GM12875 (cell line): ENCODE measurements around the gene NSG2.

ENCODE experiments used
- H3K4me3 ChIP-seq: one replicate; pipeline ENCODE4 v1.5.1; 2011; ENCODE audit warnings: low read depth, low read length, control low read depth
- TF ChIP-seq, protein P1 (sequence below): IDR thresholded peaks from 2 replicates; pipeline ENCODE4 v1.5.1; 2011; ENCODE audit warnings: low read depth, mild to moderate bottlenecking, control low read depth, inconsistent platforms, low read length, moderate library complexity, borderline replicate concordance; ENCODE audit not compliant: insufficient read depth

Gene NSG2

DNA sequence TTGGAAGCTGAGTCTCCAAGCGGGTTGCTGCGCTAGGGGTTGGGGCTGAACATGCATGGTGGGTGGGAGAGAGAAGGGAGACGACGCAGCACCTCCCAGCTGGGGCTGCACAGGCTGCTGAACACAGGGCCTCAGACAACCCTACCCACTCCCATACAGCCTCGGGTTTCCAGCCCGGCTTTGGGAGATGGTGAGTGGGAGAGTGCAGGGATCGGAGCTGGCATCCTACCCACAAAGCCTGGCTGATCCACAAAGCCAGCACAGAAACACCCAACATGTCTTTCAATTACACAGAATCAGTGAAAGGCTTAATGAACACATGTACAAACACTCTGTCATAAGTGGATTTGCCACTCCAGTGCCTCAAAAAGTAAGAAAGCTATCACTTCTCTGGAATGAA, 64.8 kb downstream of the NSG2 start:
- H3K4me3 ChIP-seq = no peak overlapping the region
- TF ChIP-seq, protein P1, sequence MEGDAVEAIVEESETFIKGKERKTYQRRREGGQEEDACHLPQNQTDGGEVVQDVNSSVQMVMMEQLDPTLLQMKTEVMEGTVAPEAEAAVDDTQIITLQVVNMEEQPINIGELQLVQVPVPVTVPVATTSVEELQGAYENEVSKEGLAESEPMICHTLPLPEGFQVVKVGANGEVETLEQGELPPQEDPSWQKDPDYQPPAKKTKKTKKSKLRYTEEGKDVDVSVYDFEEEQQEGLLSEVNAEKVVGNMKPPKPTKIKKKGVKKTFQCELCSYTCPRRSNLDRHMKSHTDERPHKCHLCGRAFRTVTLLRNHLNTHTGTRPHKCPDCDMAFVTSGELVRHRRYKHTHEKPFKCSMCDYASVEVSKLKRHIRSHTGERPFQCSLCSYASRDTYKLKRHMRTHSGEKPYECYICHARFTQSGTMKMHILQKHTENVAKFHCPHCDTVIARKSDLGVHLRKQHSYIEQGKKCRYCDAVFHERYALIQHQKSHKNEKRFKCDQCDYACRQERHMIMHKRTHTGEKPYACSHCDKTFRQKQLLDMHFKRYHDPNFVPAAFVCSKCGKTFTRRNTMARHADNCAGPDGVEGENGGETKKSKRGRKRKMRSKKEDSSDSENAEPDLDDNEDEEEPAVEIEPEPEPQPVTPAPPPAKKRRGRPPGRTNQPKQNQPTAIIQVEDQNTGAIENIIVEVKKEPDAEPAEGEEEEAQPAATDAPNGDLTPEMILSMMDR = no peak

DNA sequence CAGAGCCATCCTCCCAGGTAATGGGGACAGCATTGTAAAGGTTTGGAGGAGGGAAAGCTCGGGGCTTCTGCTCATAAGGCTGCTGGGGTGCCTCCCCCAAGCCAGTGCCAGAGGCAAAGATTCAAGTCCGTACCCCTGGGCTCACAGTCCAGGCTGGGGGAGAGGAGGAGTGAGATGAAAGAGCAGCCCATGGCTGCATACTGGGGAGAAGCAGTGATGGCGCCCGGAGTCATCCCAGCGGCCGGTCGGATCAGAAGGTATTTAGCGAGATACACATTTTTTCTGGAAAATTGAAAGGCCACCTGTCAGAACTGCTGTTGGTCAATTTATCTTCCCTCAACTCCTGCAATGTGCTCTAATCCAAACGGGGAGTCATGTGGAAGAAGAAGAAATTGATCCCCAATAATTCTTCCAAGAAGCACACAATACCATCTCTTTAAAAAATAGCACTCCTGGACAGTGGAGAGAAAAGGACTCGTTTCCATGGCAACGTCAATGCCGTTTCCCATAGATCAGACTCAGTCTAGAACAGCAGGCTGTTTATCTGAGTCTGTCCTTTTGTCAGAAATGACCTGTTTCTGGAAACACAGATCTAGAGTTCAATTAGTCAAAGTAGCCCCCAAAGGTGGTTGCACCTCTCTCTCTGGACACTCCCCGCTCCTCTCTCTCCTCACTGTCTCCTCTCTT, 65.9 kb downstream of the NSG2 start:
- H3K4me3 ChIP-seq = no peak overlapping the region
- TF ChIP-seq, protein P1 = no peak

DNA sequence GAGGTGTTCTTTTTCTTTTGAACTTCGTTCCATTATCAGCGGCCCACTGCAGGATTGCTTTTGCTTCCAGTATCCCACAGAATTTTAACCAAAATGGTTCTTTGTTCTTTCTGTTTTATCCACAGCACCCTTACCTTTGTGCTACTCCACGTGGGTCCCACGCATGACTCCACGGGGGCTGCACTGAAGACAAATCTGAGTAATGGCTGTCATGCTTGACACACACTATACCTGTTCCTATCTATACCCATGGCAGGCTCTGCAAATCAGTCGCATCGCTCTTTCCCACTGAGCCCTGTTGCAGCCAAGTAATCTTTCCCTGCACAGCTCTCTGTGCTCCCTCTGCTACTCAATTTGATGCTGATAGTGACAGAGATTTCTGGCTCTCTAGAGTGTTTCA, 69.7 kb downstream of the NSG2 start:
- TF ChIP-seq, protein P1 = no peak
- H3K4me3 ChIP-seq = no peak overlapping the region

DNA sequence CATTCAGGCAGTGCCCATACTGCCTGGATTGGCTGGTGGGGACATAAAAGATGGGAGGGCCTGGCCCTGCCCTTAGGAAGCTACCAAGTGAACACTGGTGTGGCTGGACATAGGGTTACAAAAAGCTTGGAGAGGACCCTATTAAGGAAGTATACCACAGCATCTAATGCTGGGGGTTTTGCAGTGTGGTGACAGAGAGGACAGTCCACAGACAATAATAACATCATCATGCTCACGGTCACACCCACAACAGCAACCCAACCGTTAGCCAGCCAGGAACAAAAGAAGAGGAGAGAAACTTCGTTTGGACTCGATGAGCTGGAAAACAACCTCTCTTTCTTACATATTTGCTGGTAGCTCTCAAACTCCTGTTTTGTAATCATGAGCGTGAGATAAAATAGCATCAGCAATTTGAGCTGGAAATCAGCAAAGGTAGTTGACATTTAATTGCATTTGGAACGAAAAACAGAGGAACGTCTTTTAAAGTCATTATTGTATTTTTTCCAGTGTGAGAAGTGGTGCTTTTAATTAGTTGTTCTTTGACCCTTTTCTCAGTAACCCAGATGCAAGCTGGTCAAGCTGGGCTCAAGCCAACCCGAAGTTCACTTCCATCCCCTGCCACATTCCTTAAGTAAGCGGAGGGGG, 73.4 kb downstream of the NSG2 start:
- H3K4me3 ChIP-seq = no peak overlapping the region
- TF ChIP-seq, protein P1 = no peak

DNA sequence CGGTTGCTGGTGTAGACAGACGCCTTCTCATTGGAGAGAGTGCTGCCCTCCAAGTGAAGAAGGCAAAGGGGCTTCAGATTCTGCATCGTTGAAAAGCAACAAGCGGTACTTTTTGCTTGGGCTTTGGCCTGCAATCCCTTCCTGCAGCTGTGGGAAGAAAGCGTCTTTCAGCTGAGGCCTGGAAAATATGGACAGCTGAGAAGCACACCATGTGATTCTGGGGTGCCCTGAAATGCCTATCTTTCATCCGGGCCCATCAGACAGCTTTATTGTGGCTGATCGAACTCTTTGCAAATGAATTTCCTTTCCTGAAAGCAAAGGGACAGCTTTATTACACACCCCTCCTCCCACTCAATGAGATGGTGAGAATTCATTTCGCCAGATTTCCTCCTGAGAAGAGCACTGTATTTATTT, 74.0 kb downstream of the NSG2 start:
- no peak overlapping the region for H3K4me3 ChIP-seq
- TF ChIP-seq, protein P1 = no peak

DNA sequence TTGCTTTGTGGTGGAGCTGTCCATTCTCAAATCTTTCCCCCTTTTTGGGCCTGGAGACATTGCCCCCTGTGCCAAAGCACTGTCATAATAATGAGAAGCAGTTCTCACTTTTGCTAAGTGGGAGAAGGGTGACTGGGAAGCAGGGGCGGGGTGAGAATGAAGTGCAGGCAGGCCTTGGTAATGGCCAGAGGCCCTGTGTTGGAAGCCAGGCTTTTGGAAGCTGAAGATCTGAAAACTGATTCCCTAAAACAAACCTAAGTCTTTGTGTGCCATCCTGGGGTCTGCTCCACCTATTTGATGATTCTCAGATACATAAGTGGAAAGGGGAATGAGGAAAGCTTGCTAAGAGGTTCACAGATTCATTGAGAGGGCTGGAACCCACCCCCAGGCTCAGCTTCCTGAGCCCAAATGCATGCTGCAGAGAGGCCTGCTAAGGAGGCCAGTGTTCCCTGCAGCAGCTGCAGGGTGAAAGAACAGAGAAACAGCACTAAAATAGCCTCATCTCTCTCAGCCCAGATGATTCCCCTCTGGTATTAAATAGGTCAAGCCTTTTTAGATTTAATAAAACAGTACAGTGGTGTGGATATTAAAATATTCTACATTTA, 75.0 kb downstream of the NSG2 start:
- TF ChIP-seq, protein P1 = no peak
- H3K4me3 ChIP-seq = no peak overlapping the region

DNA sequence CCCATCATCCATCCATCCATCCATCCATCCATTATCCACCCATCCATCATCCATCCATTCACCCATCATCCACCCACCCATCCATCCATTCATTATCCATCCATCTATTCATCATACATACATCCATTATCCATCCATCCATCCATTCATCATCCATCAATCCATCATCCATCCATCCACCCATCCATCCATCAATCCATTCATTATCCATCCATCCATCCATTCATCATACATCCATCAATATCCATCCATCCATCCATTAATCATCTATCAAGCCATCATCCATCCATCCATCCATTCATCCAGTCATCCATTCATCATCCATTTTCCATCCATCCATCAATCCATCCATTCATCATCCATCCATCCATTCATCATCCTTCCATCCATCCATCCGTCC, 89.0 kb downstream of the NSG2 start:
- TF ChIP-seq, protein P1 = no peak
- no peak overlapping the region for H3K4me3 ChIP-seq
